GM12878 (cell line): Measurements from ENCODE around the gene MMP14. TPM values are rescaled to one million over a fixed set of nuclear protein-coding genes. Genes with fewer than 3 reads are reported as not detected.

Source experiments
- ATAC-seq: fragments of 200-7000 bp; cut with Tn5 transposase; 3 replicates; pipeline ENCODE4 v1.9.1; 2020; ENCODE audit warnings: mild to moderate bottlenecking, moderate library complexity
- BruUV-seq: library from RNA; stranded (reverse); fragments of 400-500 nt; replicated peaks from 2 replicates; lab custom pipeline; 2021; lab: Mats Ljungman, UMichigan
- CTCF ChIA-PET: fragments of 300-600 bp; sonication (Branson Sonifier 250); formaldehyde crosslinking; extraction: SDS; loops from one replicate; lab custom pipeline; 2021; ENCODE audit warnings: inconsistent platforms; lab: Yijun Ruan, JAX
- POLR2A ChIA-PET: fragments of 350-600 bp; formaldehyde crosslinking; extraction: SDS; loops from one replicate; lab custom pipeline; 2021; ENCODE audit warnings: inconsistent platforms; lab: Charles Lee
- RAD21 ChIA-PET: fragments of 300-600 bp; sonication (Branson Sonifier 250); formaldehyde crosslinking; loops from one replicate; lab custom pipeline; 2023; ENCODE audit warnings: antibody characterized with exemption; ENCODE audit not compliant: unreplicated experiment; lab: Charles Lee
- SMC1A ChIA-PET: fragments of 300-600 bp; sonication (Branson Sonifier 250); formaldehyde crosslinking; loops from one replicate; lab custom pipeline; 2023; ENCODE audit not compliant: unreplicated experiment, uncharacterized antibody; lab: Charles Lee
- DNase-seq: peaks from one replicate; pipeline ENCODE4 v3.0.0-alpha.2; 2011; ENCODE audit warnings: low read depth, low spot score
- FAIRE-seq: peaks from 3 replicates; lab custom pipeline; 2011; peaks lifted over from hg19 to GRCh38; lab: Jason Lieb, UNC
- H2AFZ ChIP-seq: 2 replicates; pipeline ENCODE4 v1.6.0; 2011; ENCODE audit warnings: low read depth, low read length, control low read depth; ENCODE audit not compliant: control insufficient read depth
- H3K27ac ChIP-seq: 2 replicates; pipeline ENCODE4 v1.5.1; 2011; ENCODE audit warnings: control low read depth; ENCODE audit not compliant: control insufficient read depth, insufficient read depth
- H3K27me3 ChIP-seq, 2 experiments: replicated peaks in 1 of 2; 2 replicates each; pipeline versions ENCODE4 v1.6.0 to v1.6.1; 2011; ENCODE audit warnings: low read length in 1 of 2; ENCODE audit not compliant: control insufficient read depth in 2 of 2, insufficient read depth in 2 of 2
- H3K36me3 ChIP-seq, 2 experiments: 2 replicates each; pipeline ENCODE4 v1.5.1; 2011; ENCODE audit warnings: low read length in 1 of 2; ENCODE audit not compliant: control insufficient read depth in 2 of 2, insufficient read depth in 2 of 2
- H3K4me1 ChIP-seq: 2 replicates; pipeline ENCODE4 v1.6.1; 2011; ENCODE audit warnings: mild to moderate bottlenecking, low read length, moderate library complexity, mixed read lengths; ENCODE audit not compliant: control insufficient read depth, insufficient read depth
- H3K4me2 ChIP-seq: 2 replicates; pipeline ENCODE4 v1.6.0; 2011; ENCODE audit warnings: control low read depth; ENCODE audit not compliant: control insufficient read depth, insufficient read depth
- H3K4me3 ChIP-seq: fragments of 200-600 bp; sonication (generic); 2 replicates; pipeline ENCODE4 v1.5.1; 2016
- H3K79me2 ChIP-seq: 2 replicates; pipeline ENCODE4 v1.6.0; 2011; ENCODE audit warnings: low read length; ENCODE audit not compliant: control insufficient read depth, insufficient read depth
- H3K9ac ChIP-seq: 2 replicates; pipeline ENCODE4 v1.8.0; 2011; ENCODE audit warnings: low read length, control low read depth, mixed read lengths; ENCODE audit not compliant: control insufficient read depth, insufficient read depth
- H3K9me3 ChIP-seq: replicated peaks from 3 replicates; pipeline ENCODE4 v1.5.1; 2011; ENCODE audit warnings: mild to moderate bottlenecking, low read length; ENCODE audit not compliant: control insufficient read depth, insufficient read depth
- H4K20me1 ChIP-seq: 2 replicates; pipeline ENCODE4 v1.6.0; 2011; ENCODE audit not compliant: control insufficient read depth, insufficient read depth
- CBX5 ChIP-seq: sonication (generic); IDR thresholded peaks from 2 replicates; pipeline ENCODE4 v1.6.1; 2016; ENCODE audit warnings: low read depth, moderate library complexity, mild to moderate bottlenecking, inconsistent platforms
- EGR1 ChIP-seq, 2 experiments: IDR thresholded peaks; 1 replicate in 1 of 2; 2 replicates in 1 of 2; pipeline ENCODE4 v1.6.1; 2011 to 2012; ENCODE audit warnings: low read depth in 2 of 2, low read length in 2 of 2, borderline replicate concordance in 1 of 2, mild to moderate bottlenecking in 1 of 2, moderate library complexity in 1 of 2
- KAT2A ChIP-seq: conservative IDR thresholded peaks from 2 replicates; pipeline ENCODE4 v1.6.1; 2011; ENCODE audit warnings: low read depth, low read length; ENCODE audit not compliant: control insufficient read depth
- MTA3 ChIP-seq: IDR thresholded peaks from 2 replicates; pipeline ENCODE4 v1.6.1; 2012; ENCODE audit warnings: low read length, inconsistent platforms, borderline replicate concordance
- NFXL1 ChIP-seq: fragments of 450-650 bp; IDR thresholded peaks from 2 replicates; pipeline ENCODE4 v1.6.1; 2017; ENCODE audit warnings: antibody characterized with exemption, mild to moderate bottlenecking, borderline replicate concordance
- POLR2AphosphoS2 ChIP-seq: IDR thresholded peaks from 2 replicates; pipeline ENCODE4 v1.6.1; 2011; ENCODE audit warnings: low read depth, mild to moderate bottlenecking, low read length, improper control_type of control experiment, moderate library complexity
- ZNF24 ChIP-seq: fragments of 450-650 bp; IDR thresholded peaks from 2 replicates; pipeline ENCODE4 v1.6.1; 2017; ENCODE audit warnings: antibody characterized with exemption, mild to moderate bottlenecking
- WGBS: methylation state at CpG from one replicate; pipeline ENCODE4 v1.1.6; 2016; ENCODE audit warnings: low lambda C conversion rate; ENCODE audit not compliant: insufficient replicate concordance, insufficient coverage; ENCODE audit errors: missing lambda C conversion rate; 5-methylcytosine and 5-hydroxymethylcytosine counted together
- in situ Hi-C: fragments of 300-500 bp; cut with MboI; formaldehyde crosslinking; loops from 9 replicates; pipeline ENCODE4 v1.14.3; 2018; ENCODE audit warnings: mixed read lengths
- intact Hi-C: fragments of 100-400 bp; cut with micrococcal nuclease; formaldehyde crosslinking; loops from one replicate; pipeline ENCODE4 v1.14.2; 2022; ENCODE audit not compliant: unreplicated experiment
- polyA plus RNA-seq, 11 experiments: library from polyadenylated mRNA; depleted of rRNA in 4 of 11; unstranded in 6 of 11; stranded (reverse) in 5 of 11; fragments of >200 nt; fragmentation: Nextera tagmentation in 4 of 11; fragmentation: Illumina TruSeq in 1 of 11; extraction: Ambion mirVana in 4 of 11; extraction: Trizol in 1 of 11; gene quantifications; 1 replicate in 1 of 11; 2 replicates in 10 of 11; pipeline versions ENCODE4 v1.2.1 to v1.2.3, GENCODE V29; 2011 to 2016; ENCODE audit warnings: inconsistent platforms in 2 of 11, missing spikeins in 2 of 11, low read depth in 1 of 11
- total RNA-seq, 4 experiments: library from RNA; depleted of rRNA in 3 of 4; stranded (reverse); fragments of >200 nt in 3 of 4; fragmentation: Illumina TruSeq in 1 of 4; extraction: Trizol in 1 of 4; gene quantifications; 2 replicates each; pipeline versions ENCODE4 v1.2.1 to v1.2.3, GENCODE V29; 2013 to 2021
- TF ChIP-seq, protein P1 (sequence below): fragments of 450-650 bp; IDR thresholded peaks from 2 replicates; pipeline ENCODE4 v1.6.1; 2016; ENCODE audit warnings: mild to moderate bottlenecking, moderate library complexity, borderline replicate concordance
- TF ChIP-seq, protein P2 (sequence below): fragments of 450-650 bp; IDR thresholded peaks from 2 replicates; pipeline ENCODE4 v1.6.1; 2017; ENCODE audit warnings: mild to moderate bottlenecking, moderate library complexity

MMP14 gene
- total and polyA plus RNA-seq, 10 of the 15 experiments (the other 5 are each of a cell fraction or from before 2014, with no cell fraction given): 0.31 to 1.9 (median 0.70) TPM; not detected in 2

DNA sequence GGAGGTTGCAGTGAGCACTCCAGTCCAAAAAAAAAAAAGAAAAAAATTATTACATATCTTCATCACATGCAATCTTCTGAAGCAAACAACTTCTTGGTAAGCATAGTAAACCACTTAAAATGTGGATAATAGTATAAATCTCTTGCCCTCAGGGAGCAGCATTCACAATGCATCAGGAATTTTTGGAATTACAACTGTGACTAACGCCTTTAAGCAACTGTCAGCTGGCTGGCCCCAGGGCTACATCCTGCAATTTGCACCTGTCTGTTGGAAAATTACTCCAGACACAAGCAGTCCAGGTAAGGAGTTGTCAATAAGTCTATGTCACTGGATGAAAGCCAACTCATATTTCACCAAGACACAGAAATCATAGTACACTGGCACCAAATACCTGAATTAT, 15.7 kb upstream of the MMP14 start:
- ATAC-seq (no peak), FAIRE-seq (no peak), DNase-seq (no peak)
- Histone ChIP-seq H3K9me3 (no peaks in the 10 kb centered on the region), H3K79me2 (no peaks in the 10 kb centered on the region; the same call in 1 of the 2 replicates), H3K9ac (no peak overlapping the region), H3K4me3 (no peak overlapping the region), H4K20me1 (no peaks in the 10 kb centered on the region), H3K4me1 (peaks cover 34% of the 10 kb centered on the region), H3K36me3 (no peaks in the 10 kb centered on the region), H3K4me2 (no peak overlapping the region), H3K27me3 (no peaks in the 10 kb centered on the region), H3K27ac (no peak overlapping the region), H2AFZ (no peak overlapping the region)
- ChIA-PET CTCF (interaction anchor here (1.0 to 15.1 kb wide), 11 partner anchors 9 to 251 kb away, joined by 3 to 324 read pairs (median 13); partner anchors contain the start of gene OXA1L), RAD21 (interaction anchor here (0.6 to 5.3 kb wide), 10 partner anchors 10 to 250 kb away, joined by 3 to 130 read pairs (median 8); no protein-coding TSS in a partner anchor), POLR2A (interaction anchor here (1.1 to 2.5 kb wide), 3 partner anchors 10 to 32 kb away, joined by 6 to 18 read pairs (median 7); no protein-coding TSS in a partner anchor), SMC1A (interaction anchor here (0.6 to 7.6 kb wide), 9 partner anchors 13 to 251 kb away, joined by 3 to 104 read pairs (median 6); no protein-coding TSS in a partner anchor)
- intact Hi-C loops: no loop called here
- BruUV-seq: no TSS peak
- WGBS: 87% methylated on average over 1 of the region's 1 CpG
- in situ Hi-C loops: no loop called here
- TF ChIP-seq CBX5: no peak
- TF ChIP-seq KAT2A: no peak
- TF ChIP-seq MTA3: no peak
- TF ChIP-seq POLR2AphosphoS2: no peak
- no peak for TF ChIP-seq NFXL1
- TF ChIP-seq, protein P1, sequence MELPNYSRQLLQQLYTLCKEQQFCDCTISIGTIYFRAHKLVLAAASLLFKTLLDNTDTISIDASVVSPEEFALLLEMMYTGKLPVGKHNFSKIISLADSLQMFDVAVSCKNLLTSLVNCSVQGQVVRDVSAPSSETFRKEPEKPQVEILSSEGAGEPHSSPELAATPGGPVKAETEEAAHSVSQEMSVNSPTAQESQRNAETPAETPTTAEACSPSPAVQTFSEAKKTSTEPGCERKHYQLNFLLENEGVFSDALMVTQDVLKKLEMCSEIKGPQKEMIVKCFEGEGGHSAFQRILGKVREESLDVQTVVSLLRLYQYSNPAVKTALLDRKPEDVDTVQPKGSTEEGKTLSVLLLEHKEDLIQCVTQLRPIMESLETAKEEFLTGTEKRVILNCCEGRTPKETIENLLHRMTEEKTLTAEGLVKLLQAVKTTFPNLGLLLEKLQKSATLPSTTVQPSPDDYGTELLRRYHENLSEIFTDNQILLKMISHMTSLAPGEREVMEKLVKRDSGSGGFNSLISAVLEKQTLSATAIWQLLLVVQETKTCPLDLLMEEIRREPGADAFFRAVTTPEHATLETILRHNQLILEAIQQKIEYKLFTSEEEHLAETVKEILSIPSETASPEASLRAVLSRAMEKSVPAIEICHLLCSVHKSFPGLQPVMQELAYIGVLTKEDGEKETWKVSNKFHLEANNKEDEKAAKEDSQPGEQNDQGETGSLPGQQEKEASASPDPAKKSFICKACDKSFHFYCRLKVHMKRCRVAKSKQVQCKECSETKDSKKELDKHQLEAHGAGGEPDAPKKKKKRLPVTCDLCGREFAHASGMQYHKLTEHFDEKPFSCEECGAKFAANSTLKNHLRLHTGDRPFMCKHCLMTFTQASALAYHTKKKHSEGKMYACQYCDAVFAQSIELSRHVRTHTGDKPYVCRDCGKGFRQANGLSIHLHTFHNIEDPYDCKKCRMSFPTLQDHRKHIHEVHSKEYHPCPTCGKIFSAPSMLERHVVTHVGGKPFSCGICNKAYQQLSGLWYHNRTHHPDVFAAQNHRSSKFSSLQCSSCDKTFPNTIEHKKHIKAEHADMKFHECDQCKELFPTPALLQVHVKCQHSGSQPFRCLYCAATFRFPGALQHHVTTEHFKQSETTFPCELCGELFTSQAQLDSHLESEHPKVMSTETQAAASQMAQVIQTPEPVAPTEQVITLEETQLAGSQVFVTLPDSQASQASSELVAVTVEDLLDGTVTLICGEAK: no peak
- TF ChIP-seq ZNF24: no peak
- TF ChIP-seq, protein P2, sequence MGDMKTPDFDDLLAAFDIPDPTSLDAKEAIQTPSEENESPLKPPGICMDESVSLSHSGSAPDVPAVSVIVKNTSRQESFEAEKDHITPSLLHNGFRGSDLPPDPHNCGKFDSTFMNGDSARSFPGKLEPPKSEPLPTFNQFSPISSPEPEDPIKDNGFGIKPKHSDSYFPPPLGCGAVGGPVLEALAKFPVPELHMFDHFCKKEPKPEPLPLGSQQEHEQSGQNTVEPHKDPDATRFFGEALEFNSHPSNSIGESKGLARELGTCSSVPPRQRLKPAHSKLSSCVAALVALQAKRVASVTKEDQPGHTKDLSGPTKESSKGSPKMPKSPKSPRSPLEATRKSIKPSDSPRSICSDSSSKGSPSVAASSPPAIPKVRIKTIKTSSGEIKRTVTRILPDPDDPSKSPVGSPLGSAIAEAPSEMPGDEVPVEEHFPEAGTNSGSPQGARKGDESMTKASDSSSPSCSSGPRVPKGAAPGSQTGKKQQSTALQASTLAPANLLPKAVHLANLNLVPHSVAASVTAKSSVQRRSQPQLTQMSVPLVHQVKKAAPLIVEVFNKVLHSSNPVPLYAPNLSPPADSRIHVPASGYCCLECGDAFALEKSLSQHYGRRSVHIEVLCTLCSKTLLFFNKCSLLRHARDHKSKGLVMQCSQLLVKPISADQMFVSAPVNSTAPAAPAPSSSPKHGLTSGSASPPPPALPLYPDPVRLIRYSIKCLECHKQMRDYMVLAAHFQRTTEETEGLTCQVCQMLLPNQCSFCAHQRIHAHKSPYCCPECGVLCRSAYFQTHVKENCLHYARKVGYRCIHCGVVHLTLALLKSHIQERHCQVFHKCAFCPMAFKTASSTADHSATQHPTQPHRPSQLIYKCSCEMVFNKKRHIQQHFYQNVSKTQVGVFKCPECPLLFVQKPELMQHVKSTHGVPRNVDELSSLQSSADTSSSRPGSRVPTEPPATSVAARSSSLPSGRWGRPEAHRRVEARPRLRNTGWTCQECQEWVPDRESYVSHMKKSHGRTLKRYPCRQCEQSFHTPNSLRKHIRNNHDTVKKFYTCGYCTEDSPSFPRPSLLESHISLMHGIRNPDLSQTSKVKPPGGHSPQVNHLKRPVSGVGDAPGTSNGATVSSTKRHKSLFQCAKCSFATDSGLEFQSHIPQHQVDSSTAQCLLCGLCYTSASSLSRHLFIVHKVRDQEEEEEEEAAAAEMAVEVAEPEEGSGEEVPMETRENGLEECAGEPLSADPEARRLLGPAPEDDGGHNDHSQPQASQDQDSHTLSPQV: no peak
- no peak for TF ChIP-seq EGR1 (IDR thresholded peaks at IDR 0.05; ENCODE audit: borderline replicate concordance in 1 of 2, low read depth in 2 of 2, low read length in 2 of 2)
